HG02973 (cell line): ENCODE results near the gene ZNF440.
"Not testable (repeated sequence)": the region's sequence is repeated elsewhere in the genome, so short reads cannot be mapped to it uniquely, and the experiment has no call there.

Source experiments
- ATAC-seq: cut with Tn5 transposase; IDR thresholded peaks from one replicate; pipeline ENCODE4 v1.9.1; 2021; ENCODE audit warnings: moderate library complexity; ENCODE audit not compliant: unreplicated experiment

ZNF440 gene

GRCh38 chr19:11814029-11814699 lies at the start of gene ZNF440:
TSS of gene ZNF440 (plus strand) at chr19:11814273. CDS start at chr19:11814448, 175 bp downstream.
- peak; percentile 92 for ATAC-seq

- peak; percentile 88 for ATAC-seq
Measured at GRCh38 chr19:11766597-11767591, 47.2 kb upstream of the ZNF440 start, which contains the start of gene ZNF441. TSS of gene ZNF441 (plus strand) at chr19:11767000. CDS start at chr19:11767194, 194 bp downstream.

GRCh38 chr19:11767633-11768133 lies 46.4 kb upstream of the ZNF440 start:
- peak; percentile 22 for ATAC-seq

DNA sequence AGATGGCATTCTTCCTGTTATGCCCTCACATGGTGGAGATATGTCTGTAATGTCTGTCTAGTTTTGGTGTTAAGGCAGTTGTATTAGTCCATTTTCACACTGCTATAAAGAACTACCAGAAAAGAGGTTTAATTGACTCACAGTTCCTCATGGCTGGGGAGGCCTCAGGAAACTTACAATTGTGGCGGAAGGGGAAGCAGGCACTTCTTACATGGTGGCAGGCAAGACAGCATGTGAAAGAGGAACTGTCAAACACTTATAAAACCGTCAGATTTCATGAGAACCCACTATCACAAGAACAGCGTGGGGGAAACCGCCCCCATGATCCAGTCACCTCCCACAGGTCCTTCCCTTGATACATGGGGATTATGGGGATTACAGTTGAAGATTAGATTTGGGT lies 44.1 kb upstream of the ZNF440 start:
- ATAC-seq, result no peak

GRCh38 chr19:11771520-11771919 lies 42.6 kb upstream of the ZNF440 start:
- ATAC-seq, result not testable (repeated sequence)

GRCh38 chr19:11776669-11777068 lies 37.4 kb upstream of the ZNF440 start:
- not testable (repeated sequence) for ATAC-seq

- no peak for ATAC-seq
Measured at GRCh38 chr19:11780431-11781020, 33.5 kb upstream of the ZNF440 start.

DNA sequence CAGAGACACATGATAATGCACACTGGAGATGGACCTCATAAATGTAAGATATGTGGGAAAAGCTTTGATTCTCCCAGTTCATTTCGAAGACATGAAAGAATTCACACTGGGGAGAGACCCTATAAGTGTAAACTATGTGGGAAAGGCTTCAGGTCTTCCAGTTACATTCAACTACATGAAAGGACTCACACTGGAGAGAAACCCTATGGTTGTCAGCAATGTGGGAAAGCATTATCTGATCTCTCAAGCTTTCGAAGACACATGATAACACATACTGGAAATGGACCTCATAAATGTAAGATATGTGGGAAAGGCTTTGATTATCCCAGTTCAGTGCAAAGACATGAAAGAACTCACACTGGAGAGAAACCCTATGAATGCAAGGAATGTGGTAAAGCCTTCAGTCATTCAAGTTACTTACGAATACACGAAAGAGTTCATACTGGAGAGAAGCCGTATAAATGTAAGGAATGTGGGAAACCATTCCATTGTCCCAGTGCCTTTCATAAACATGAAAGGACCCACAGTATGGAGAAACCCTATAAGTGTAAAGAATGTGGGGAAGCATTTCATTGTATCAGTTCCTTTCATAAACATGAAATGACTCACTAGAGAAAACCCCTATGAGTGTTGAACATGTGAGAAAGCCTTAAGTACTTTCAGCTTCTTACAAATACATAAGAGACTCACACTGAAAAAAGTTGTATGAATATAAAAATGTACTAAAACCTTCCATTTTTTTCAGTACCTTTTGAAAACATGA lies 32.6 kb upstream of the ZNF440 start:
- no peak for ATAC-seq

- no peak for ATAC-seq
Measured at GRCh38 chr19:11783767-11784166, 30.3 kb upstream of the ZNF440 start.

- ATAC-seq, result no peak
Measured at GRCh38 chr19:11784356-11784755, 29.7 kb upstream of the ZNF440 start.

DNA sequence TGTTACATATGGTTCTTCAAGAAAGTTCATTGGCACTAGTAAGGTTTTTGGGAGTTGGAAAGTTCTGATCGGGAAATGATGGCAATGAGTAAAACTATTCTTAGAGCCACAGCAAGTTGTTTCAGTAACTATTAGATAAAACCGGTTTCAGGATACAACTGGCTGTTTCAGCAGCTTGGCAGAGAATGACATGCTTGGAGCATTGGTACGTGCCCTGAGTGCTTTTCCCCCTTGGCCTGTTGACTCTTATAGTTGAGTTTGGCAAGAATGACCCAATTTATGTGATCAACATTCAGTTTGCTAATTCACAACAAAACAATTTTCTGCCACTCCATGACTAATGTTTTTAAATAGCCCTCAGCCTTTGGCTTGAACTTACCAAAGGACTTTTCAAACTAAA lies 26.5 kb upstream of the ZNF440 start:
- no peak for ATAC-seq

DNA sequence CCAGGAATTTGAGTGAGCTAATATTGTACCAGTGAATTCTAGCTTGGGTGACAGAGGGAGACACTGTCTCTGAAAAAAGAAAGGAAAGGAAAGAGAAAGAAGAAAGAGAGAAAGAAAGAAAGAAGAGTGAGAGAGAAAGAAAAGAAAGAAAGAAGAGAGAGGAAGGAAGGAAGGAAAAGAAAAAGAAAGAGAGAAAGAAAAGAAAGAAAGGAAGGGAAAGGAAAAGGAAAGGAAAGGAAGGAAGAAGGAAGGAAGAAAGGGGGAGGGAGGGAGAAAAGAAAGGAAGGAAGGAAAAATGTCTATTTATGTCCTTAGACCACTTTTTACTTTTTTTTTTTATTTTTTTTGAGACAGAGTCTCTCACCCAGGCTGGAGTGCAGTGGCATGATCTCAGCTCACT lies 21.1 kb upstream of the ZNF440 start:
- no peak for ATAC-seq

GRCh38 chr19:11797491-11797890 lies 16.6 kb upstream of the ZNF440 start:
- ATAC-seq, result no peak

DNA sequence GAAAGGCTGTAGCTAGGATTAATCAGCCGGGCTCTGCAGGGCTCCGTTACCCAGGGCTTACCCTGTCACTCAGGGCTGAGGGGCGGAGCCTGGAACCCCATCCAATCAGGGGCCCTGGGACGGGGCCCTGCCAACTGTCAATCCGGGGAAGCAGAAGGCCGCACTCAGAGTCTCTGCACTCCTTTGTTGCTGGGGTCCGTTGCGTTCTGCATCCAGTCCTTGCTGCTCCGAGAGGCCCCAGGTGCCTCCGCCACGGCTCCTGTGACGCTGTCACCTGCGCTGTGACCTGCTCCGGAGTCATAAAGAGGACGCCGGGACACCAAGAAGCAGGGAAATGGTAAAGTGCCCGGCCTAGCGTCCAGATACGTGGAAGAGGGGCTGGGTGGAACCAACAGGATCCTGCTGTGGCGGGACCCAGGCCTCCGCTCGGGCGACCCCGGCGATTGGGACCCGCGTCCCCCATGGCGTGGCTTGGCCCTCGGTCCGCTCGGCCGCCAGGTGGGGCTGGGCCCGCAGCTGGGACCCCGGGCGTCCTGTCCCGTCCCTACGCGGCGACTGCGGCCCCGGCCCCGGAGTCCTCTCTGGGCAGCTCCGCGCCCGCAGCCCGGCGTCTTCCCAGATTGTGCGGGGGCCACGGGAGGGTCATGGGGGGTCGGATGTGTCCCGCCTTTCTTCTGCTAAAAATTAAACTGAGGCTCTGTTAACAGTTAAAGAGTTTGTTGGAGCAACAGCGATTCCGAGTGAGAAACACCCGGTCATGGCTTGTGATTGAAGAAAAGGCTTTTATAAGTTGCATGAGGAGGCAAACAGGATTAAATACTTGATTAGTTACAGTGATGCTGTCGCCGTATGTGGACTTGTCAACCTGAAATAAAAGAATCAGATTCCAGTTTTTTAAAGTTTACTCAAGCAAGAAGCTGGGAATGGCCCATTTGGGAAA lies 15.4 kb upstream of the ZNF440 start, which contains the start of gene ZNF491:
Gene ZNF491, plus strand, starts transcription at position 133 of the 940 bp plus-strand sequence. CDS start 7,431 bp downstream, outside the sequence.
- peak; percentile 74 for ATAC-seq

GRCh38 chr19:11806354-11807098 lies 7.5 kb upstream of the ZNF440 start:
- no peak for ATAC-seq

GRCh38 chr19:11807099-11807380 lies 7.0 kb upstream of the ZNF440 start:
- ATAC-seq, result no peak

DNA sequence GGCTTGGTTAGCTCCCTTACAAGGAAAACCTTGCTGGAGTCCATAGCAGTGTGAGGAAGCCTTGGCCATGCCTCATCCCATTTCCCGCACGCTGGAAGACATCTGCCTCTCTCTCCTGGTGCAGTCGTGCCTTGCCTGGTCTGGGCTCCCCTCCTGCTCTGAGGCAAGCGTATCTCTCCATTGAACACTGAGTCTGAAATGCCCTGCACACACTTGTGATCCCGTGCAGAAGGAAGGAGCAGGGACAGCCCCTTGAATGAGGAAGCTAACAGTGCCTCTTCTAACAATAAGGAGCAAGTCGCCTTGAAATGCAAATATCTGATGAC lies 407 bp upstream of the ZNF440 start:
- ATAC-seq, result no peak

DNA sequence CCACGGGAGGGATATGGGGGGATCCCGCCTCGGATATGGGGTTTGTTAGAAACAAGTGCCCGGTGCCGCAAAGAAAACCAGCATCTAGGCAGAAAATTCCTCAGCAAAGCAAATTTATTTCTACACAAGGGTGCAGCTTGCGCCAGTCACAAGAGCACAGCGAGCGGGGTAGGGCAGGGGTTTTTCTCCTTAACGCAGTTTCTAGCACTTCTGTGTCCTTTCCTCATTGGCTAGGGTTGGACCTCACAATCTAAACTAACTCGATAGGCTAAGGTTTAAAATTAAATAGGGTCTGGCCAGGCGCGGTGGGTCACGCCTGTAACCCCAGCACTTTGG lies 595 bp downstream of the ZNF440 start:
- ATAC-seq, result no peak

DNA sequence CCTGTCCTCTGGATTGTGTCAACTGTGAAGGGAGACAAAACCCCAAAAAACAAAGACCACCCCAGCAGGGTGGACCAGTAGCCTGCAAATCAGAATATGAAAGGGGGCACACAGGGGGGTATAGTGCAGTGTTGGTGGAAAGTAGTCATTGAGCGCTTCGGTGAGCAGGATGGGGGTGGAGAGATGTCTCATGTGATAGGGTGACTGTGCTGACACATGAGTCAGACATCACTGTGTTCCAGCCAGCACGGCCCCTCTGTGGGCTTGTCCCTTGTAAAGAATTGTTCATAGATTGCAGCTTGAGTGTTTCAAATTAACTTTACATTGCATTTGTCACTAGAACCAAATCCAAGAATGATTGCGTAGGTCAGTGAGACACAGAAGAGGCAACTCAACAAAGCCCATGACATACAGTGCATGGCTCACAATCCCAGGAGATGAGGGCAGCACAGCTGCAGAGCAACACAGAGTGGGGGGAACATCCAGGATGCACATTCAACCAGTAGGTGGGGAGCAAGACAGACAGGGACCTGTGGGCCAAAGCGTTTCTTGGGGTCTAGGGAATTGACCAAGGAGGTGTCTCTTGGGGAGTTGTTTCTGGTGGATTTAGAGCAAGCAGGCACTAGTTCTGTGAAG lies 7.5 kb downstream of the ZNF440 start:
- no peak for ATAC-seq
